Breast epithelium (tissue), 4 donors: Measurements from ENCODE around the gene MDN1. TPM values are rescaled to one million over a fixed set of nuclear protein-coding genes. Genes with fewer than 3 reads are reported as not detected.

ENCODE experiments used
- DNase-seq, 2 donors: peaks; one replicate each; pipeline ENCODE4 v3.0.0-alpha.2; 2019; ENCODE audit warnings: low spot score in 2 of 2
- H3K27ac ChIP-seq, 2 donors: fragments of 200-600 bp; sonication (generic) in 1 of 2; one replicate each; pipeline ENCODE4 v1.5.1; 2016 to 2019; ENCODE audit warnings: mild to moderate bottlenecking in 1 of 2
- H3K27me3 ChIP-seq, 2 donors: fragments of 200-600 bp; sonication (generic) in 1 of 2; one replicate each; pipeline versions ENCODE4 v1.5.1 to v1.6.0; 2017 to 2019; ENCODE audit warnings: control low read depth in 1 of 2, mild to moderate bottlenecking in 1 of 2
- H3K36me3 ChIP-seq: fragments of 200-600 bp; one replicate; pipeline ENCODE4 v1.5.1; 2019
- H3K4me1 ChIP-seq, 2 donors: fragments of 200-600 bp; sonication (generic); one replicate each; pipeline ENCODE4 v1.5.1; 2016 to 2019; ENCODE audit warnings: control low read depth in 1 of 2
- H3K4me3 ChIP-seq, 3 donors: fragments of 200-600 bp; sonication (generic); 1 replicate in 2 of 3; 2 replicates in 1 of 3; pipeline ENCODE4 v1.5.1; 2016 to 2019; ENCODE audit warnings: mild to moderate bottlenecking in 3 of 3, moderate library complexity in 2 of 3
- H3K9me3 ChIP-seq, 2 donors: fragments of 200-600 bp; sonication (generic) in 1 of 2; one replicate each; pipeline ENCODE4 v1.5.1; 2016 to 2019; ENCODE audit warnings: control low read depth in 1 of 2
- POLR2A ChIP-seq: fragments of 450-650 bp; IDR thresholded peaks from one replicate; pipeline ENCODE4 v1.6.1; 2016; ENCODE audit warnings: antibody characterized with exemption, mild to moderate bottlenecking, moderate library complexity
- POLR2AphosphoS5 ChIP-seq, 3 donors: sonication (generic); formaldehyde crosslinking; IDR thresholded peaks; one replicate each; pipeline ENCODE4 v1.6.1; 2017; ENCODE audit warnings: antibody characterized with exemption in 3 of 3
- intact Hi-C: fragments of 100-400 bp; cut with DNase I; formaldehyde crosslinking; loops from one replicate; pipeline ENCODE4 v1.15.1; 2023; ENCODE audit warnings: low total_unique reads
- total RNA-seq, 3 donors: library from RNA; depleted of rRNA; stranded (reverse); fragments of >200 nt; gene quantifications; one replicate each; pipeline ENCODE4 v1.1.0, GENCODE V29; 2016
- TF ChIP-seq, protein P1 (sequence below), 3 donors: fragments of 450-650 bp; IDR thresholded peaks; one replicate each; pipeline ENCODE4 v1.5.1; 2016 to 2017; ENCODE audit warnings: antibody characterized with exemption in 3 of 3, mild to moderate bottlenecking in 3 of 3, moderate library complexity in 3 of 3

The MDN1 gene
- total RNA-seq, 3 donors from 2014 or later, result 24.6 to 38.8 (median 38.0) TPM

DNA sequence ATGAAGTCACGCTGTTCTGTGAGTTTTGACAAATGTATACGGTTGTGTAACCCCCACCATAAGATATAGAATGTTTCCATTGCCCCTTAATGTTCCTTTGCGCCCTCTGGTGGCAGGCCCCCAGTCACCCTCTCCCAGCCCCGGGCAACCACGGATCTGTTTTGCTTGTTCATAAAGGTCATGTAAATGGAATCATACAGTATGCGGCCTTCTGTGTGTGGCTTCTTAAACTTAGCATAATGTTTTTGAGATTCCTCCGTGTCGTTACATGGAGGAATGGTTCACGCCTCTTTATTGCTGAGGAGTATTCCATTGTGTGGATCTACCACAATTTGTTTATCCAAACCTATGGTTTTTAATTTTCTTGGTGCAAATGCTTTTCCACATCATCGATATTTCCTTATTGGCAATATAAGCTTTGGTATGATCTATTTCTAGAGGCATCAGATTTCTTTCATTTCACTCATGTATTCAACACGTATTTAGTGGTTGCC, 209.4 kb downstream of the MDN1 start:
- TF ChIP-seq, protein P1, sequence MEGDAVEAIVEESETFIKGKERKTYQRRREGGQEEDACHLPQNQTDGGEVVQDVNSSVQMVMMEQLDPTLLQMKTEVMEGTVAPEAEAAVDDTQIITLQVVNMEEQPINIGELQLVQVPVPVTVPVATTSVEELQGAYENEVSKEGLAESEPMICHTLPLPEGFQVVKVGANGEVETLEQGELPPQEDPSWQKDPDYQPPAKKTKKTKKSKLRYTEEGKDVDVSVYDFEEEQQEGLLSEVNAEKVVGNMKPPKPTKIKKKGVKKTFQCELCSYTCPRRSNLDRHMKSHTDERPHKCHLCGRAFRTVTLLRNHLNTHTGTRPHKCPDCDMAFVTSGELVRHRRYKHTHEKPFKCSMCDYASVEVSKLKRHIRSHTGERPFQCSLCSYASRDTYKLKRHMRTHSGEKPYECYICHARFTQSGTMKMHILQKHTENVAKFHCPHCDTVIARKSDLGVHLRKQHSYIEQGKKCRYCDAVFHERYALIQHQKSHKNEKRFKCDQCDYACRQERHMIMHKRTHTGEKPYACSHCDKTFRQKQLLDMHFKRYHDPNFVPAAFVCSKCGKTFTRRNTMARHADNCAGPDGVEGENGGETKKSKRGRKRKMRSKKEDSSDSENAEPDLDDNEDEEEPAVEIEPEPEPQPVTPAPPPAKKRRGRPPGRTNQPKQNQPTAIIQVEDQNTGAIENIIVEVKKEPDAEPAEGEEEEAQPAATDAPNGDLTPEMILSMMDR (IDR thresholded peaks at IDR 0.05), result peak; percentile 7 to 65 (median 61)
- no peak for TF ChIP-seq POLR2AphosphoS5 (IDR thresholded peaks at IDR 0.05)
- no peaks in the 10 kb centered on the region for H3K27me3 ChIP-seq
- DNase-seq, result peak; percentile 24 to 61
- H3K9me3 ChIP-seq, result no peaks in the 10 kb centered on the region
- H3K36me3 ChIP-seq, result peaks cover 4% of the 10 kb centered on the region
- intact Hi-C loops, result no loop called here
- no peaks in the 10 kb centered on the region for H3K4me1 ChIP-seq
- no peak overlapping the region for H3K4me3 ChIP-seq
- no peak overlapping the region for H3K27ac ChIP-seq

DNA sequence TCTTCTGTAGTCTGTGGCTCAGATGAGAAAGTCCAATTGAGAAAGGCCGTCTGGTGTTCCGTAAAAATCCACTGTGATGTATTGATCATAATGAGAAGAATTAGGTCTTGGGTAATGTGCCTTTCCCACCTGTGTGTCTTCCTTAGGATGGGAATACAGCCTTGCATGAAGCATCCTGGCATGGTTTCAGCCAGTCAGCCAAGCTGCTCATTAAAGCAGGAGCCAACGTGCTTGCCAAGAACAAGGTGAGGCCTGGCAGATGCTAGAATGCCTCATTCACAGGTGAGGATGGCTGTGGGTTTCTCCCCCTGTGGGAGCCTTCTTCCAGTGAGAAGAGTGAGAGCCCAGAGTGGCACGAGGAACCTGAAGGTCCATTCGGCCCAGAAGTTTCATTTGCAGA, 213.7 kb downstream of the MDN1 start:
- Histone ChIP-seq H3K27ac (no peak overlapping the region), H3K9me3 (no peaks in the 10 kb centered on the region), H3K4me1 (no peaks in the 10 kb centered on the region), H3K4me3 (no peak overlapping the region), H3K27me3 (no peaks in the 10 kb centered on the region), H3K36me3 (no peaks in the 10 kb centered on the region)
- DNase-seq, result no peak
- intact Hi-C loops, result loop anchor here (10.0 kb wide), 1 partner anchor 171 kb away; the partner anchor contains the start of gene ANKRD6
- TF ChIP-seq, protein P1 (IDR thresholded peaks at IDR 0.05), result no peak
- TF ChIP-seq POLR2AphosphoS5 (IDR thresholded peaks at IDR 0.05) (no peak), POLR2A (no peak)

DNA sequence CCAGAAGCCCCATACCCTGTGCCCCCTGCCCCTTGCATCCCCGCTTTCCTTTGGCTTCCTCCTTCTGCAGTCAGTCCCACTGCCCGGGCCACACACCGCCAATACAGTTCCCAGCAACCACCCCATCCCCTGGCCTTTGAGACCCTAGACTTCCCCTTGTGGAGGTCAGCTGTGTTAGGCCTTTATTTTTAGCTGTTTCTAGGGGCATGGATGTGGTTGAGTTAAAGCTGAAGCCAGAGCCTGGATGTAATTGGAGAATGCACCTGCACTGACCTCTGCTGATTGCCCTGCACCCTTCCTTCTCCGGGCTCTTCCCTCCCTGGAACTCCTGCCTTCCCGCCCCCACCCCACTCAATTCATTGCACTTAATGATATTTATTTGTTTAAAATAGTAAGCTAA, 214.9 kb downstream of the MDN1 start:
- no peak overlapping the region for H3K4me3 ChIP-seq
- no peak overlapping the region for H3K27ac ChIP-seq
- no peaks in the 10 kb centered on the region for H3K27me3 ChIP-seq
- intact Hi-C loops, result loop anchor here (10.0 kb wide), 1 partner anchor 170 kb away; the partner anchor contains the start of gene ANKRD6
- TF ChIP-seq POLR2AphosphoS5 (IDR thresholded peaks at IDR 0.05) (no peak), POLR2A (no peak)
- TF ChIP-seq, protein P1 (IDR thresholded peaks at IDR 0.05), result no peak
- H3K36me3 ChIP-seq, result no peaks in the 10 kb centered on the region
- no peaks in the 10 kb centered on the region for H3K9me3 ChIP-seq
- H3K4me1 ChIP-seq, result no peaks in the 10 kb centered on the region
- DNase-seq, result no peak

DNA sequence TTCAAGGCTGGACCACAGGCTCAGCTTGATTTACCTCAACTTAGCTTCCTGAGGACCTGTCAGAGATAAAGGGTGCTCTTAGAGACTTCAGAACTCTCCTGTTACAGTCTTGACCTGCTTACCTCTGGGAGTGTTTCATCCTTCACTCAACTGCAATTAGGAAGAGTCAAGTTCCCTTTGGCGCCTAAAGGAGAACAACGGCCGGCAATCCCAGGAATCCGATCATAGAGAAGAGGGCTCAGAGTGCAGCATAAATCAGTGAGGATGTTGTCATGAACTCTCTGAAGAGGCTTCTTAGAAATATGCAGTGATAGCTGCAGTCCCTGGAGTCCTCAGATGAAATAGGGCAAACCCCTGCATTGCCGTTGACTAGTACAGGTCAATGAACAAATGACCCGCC, 217.4 kb downstream of the MDN1 start:
- intact Hi-C loops, result loop anchor here (10.0 kb wide), 1 partner anchor 167 kb away; the partner anchor contains the start of gene ANKRD6
- no peaks in the 10 kb centered on the region for H3K36me3 ChIP-seq

DNA sequence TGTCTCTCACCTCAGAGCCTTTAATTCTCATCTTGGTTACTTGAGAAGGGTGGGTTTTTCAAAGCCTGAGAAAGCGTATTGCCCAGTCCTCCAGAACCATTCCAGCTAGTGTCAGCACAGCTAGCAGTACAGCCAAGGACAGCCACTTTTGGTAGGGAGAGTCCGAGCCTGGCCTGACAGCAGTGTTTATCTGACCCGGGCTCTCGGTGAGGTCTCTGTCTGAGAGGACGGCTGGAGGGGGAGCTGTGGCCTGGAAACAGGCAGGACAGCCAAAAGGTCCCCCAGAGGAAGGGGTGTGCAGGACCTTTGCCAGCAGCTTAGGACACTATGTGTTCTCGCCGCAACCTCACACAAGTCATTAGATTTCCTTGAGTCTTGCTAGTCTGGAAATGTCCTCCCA, 219.9 kb downstream of the MDN1 start:
- Histone ChIP-seq H3K27me3 (no peaks in the 10 kb centered on the region), H3K4me3 (no peak overlapping the region), H3K4me1 (no peaks in the 10 kb centered on the region), H3K27ac (no peak overlapping the region), H3K9me3 (no peaks in the 10 kb centered on the region), H3K36me3 (no peaks in the 10 kb centered on the region)
- TF ChIP-seq, protein P1 (IDR thresholded peaks at IDR 0.05), result no peak
- TF ChIP-seq POLR2AphosphoS5 (IDR thresholded peaks at IDR 0.05) (no peak), POLR2A (no peak)
- intact Hi-C loops, result loop anchor here (10.0 kb wide), 1 partner anchor 165 kb away; the partner anchor contains the start of gene ANKRD6
- DNase-seq, result no peak

More for the DNA sequence above, 217.4 kb downstream of the MDN1 start:
- no peak for DNase-seq
- TF ChIP-seq POLR2AphosphoS5 (IDR thresholded peaks at IDR 0.05) (no peak), POLR2A (no peak)
- TF ChIP-seq, protein P1 (IDR thresholded peaks at IDR 0.05), result no peak
- H3K4me3 ChIP-seq, result no peak overlapping the region
- no peaks in the 10 kb centered on the region for H3K4me1 ChIP-seq
- H3K9me3 ChIP-seq, result no peaks in the 10 kb centered on the region
- no peak overlapping the region for H3K27ac ChIP-seq
- H3K27me3 ChIP-seq, result no peaks in the 10 kb centered on the region
